Measurements from ENCODE around the gene S100A16. TPM values are rescaled to one million over a fixed set of nuclear protein-coding genes. Genes with fewer than 3 reads are reported as not detected.
"Not testable (repeated sequence)": the region's sequence is repeated elsewhere in the genome, so short reads cannot be mapped to it uniquely, and the experiment has no call there.

The S100A16 gene
- total RNA-seq, 1 experiment from 2014 or later = 36.5 TPM

DNA sequence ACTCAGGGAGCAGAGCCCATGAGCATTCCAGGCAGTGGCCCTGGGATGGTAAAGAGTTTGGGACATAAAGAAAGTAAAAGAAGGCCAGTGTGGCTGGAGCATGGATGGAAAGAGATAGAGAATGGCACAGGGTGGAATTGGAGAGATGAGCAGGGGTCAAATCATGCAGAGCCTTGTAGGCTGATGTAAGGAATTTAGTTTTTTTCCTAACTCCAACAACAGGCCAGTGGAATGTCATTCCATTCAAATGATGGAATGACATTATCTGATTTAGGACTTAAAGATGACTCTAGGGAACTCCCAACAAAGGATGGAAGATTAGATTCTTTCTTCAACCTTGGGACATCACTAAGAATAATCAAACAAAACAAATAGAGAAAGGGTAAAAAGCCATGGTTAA lies 34.4 kb downstream of the S100A16 start:
- in situ Hi-C loops (cut with HindIII; ENCODE audit: low pct_unique_long_range_greater_than_20kb, low sequenced_read_pairs) = no loop called here
- DNase-seq (ENCODE audit: low read depth, low spot score) = no peak

DNA sequence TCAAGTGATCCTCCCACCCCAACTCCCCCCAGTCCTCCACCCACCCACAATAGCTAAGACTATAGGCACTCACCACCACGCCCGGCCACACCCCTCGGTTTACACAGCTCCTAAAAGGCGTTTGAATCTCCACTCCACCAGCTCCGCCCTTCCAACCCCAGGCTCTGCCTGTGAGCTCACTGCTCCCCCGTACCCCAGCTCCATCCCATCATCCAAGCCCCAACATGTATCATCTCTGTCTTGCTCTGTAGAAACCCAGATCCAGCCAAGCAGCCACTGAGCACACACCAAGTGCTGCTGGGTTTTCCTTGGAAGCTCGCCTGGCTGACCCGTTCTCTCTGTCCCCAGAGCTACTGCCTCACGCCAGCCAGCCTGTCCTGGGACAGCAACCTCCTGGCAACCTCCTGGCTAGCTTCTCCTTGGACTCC lies 35.3 kb downstream of the S100A16 start:
- in situ Hi-C loops (cut with HindIII; ENCODE audit: low pct_unique_long_range_greater_than_20kb, low sequenced_read_pairs) = no loop called here
- DNase-seq (ENCODE audit: low read depth, low spot score) = no peak

DNA sequence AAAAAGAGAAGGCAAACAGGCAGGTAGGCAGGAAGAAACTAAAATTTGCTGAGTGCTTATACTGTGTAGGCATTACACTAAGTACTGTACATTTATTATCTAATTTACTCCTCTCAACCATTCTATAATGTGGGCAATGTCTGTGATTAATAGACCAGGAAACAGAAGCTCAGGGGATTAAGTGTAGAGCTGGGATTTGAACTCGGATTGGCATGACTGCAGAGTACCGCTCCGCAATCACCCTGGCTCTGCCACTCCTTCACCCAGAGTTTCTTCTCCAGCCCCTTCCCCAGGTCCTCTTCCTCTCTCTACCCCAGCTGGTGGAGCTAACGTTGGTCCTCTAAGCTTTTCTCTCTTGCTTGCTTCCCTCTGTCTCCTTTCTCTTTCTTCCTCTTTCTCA lies 35.8 kb downstream of the S100A16 start:
- in situ Hi-C loops (cut with HindIII; ENCODE audit: low pct_unique_long_range_greater_than_20kb, low sequenced_read_pairs) = no loop called here
- no peak for DNase-seq (ENCODE audit: low read depth, low spot score)

DNA sequence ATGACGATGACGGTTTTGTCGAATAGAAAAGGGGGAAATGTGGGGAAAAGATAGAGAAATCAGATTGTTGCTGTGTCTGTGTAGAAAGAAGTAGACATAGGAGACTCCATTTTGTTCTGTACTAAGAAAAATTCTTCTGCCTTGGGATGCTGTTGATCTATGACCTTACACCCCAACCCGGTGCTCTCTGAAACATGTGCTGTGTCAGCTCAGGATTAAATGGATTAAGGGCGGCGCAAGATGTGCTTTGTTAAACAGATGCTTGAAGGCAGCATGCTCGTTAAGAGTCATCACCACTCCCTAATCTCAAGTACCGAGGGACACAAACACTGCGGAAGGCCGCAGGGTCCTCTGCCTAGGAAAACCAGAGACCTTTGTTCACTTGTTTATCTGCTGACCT lies 37.4 kb downstream of the S100A16 start:
- in situ Hi-C loops (cut with HindIII; ENCODE audit: low pct_unique_long_range_greater_than_20kb, low sequenced_read_pairs) = not testable (repeated sequence)

DNA sequence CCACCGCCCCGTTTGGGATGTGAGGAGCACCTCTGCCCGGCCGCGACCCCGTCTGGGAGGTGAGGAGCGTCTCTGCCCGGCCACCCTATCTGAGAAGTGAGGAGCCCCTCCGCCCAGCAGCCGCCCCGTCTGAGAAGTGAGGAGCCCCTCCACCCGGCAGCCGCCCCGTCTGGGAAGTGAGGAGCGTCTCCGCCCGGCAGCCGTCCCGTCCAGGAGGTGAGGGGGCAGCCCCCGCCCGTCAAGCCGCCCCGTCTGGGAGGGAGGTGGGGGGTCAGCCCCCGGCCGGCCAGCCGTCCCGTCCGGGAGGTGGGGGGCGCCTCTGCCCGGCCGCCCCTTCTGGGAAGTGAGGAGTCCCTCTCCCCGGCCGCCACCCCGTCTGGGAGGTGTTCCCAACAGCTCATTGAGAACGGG lies 37.9 kb downstream of the S100A16 start:
- in situ Hi-C loops (cut with HindIII; ENCODE audit: low pct_unique_long_range_greater_than_20kb, low sequenced_read_pairs); DNase-seq (ENCODE audit: low read depth, low spot score): not testable (repeated sequence)

More for the DNA sequence above, 37.4 kb downstream of the S100A16 start:
- DNase-seq (ENCODE audit: low read depth, low spot score) = not testable (repeated sequence)

DNA sequence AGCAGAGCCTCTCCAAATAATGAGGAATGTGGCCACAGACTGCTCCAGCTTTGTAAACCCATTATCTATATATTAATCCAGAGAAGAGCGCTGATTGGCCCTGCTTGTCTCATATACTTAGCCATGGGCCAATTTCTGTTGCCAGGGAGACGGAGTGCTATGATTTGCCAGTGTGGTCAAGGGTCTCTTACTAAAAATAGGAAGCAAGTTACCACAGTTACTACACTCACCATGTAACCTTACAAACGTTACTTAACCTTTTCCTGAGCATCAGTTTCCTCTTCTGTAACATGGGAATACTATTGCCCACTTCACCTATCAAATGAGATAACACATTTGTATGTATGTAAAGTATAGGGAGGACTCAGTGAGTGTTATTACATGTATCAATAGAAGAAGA lies 39.6 kb downstream of the S100A16 start:
- in situ Hi-C loops (cut with HindIII; ENCODE audit: low pct_unique_long_range_greater_than_20kb, low sequenced_read_pairs) = no loop called here
- DNase-seq (ENCODE audit: low read depth, low spot score) = no peak

DNA sequence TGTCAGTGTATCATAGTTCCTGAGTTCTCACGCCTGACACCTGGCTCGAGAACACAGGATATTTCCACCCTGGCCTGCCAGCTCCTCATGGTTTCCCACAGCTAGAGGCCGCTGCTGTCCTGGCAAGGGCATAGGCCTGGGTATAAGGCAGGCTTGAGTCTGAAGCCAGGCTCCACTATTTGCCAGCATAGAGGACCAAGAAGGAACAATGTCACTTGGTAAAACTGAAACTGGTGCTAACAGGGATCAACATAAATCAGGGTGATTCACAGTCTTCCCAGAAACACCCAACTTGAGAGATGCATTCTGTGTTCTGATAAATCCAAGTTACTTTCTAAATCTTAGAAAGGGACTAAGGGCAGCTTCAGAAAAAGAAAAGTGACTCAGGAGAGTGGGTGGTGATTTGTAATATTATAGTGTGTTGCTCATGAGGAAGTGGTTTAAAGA lies 40.3 kb downstream of the S100A16 start:
- in situ Hi-C loops (cut with HindIII; ENCODE audit: low pct_unique_long_range_greater_than_20kb, low sequenced_read_pairs) = no loop called here
- peak; percentile 93 for DNase-seq (ENCODE audit: low read depth, low spot score)

DNA sequence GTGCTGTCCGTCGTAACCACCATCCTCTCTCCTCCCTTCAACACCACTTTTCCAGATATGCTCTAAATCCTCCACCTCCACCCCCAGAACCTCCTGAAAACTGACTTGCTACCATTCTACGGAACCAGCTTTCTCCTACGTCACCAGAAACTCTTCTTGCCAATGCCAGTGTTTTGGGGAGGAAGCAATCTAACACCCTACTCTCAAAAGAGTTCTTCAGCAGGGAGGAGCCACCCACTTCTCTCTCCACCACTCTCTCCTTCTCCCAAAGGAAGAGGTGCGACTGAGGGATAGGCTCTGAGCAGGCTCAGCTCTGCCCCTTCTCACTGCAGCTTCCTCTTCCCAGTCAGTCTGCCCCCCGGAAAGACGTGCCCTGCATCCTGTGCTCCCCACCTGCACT lies 41.2 kb downstream of the S100A16 start:
- in situ Hi-C loops (cut with HindIII; ENCODE audit: low pct_unique_long_range_greater_than_20kb, low sequenced_read_pairs) = no loop called here
- no peak for DNase-seq (ENCODE audit: low read depth, low spot score)

DNA sequence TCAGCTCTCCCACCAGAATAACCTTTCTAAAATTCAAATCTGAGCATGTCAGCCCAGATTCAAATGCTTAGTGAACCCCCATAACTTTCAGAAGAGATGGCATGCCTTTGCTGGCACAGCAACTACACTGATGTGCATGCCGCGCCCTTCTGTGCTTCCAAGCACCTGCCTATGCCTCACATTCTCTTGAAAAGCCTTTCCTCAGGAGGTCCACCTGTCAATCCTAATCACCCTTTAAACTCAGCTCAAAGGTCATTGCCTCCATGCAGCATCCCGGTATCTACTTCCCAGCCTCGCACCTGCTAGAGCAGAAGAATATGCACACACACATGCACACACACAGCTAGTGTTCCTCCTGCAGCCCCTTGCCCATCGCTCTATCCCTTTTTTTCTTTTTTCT lies 42.1 kb downstream of the S100A16 start:
- in situ Hi-C loops (cut with HindIII; ENCODE audit: low pct_unique_long_range_greater_than_20kb, low sequenced_read_pairs) = no loop called here
- no peak for DNase-seq (ENCODE audit: low read depth, low spot score)

DNA sequence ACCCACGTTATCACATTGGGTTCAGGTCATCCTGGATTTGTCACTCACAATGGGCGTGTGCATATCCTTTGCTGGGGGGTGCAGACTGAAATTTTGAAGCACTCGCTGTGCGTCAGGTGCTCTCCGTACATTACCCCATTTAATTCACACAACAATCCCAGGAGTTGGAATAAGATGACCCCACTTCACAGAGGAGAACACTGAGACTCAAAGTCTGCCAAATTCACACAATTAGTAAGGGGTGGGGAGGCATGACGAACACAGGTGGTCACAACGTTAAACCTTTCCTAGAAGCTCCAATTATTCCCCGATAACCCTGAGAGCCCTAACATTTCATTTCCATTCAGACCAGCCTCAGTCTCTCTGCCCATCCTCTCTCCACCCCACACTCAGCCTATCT lies 43.5 kb downstream of the S100A16 start:
- in situ Hi-C loops (cut with HindIII; ENCODE audit: low pct_unique_long_range_greater_than_20kb, low sequenced_read_pairs) = no loop called here
- DNase-seq (ENCODE audit: low read depth, low spot score) = no peak

DNA sequence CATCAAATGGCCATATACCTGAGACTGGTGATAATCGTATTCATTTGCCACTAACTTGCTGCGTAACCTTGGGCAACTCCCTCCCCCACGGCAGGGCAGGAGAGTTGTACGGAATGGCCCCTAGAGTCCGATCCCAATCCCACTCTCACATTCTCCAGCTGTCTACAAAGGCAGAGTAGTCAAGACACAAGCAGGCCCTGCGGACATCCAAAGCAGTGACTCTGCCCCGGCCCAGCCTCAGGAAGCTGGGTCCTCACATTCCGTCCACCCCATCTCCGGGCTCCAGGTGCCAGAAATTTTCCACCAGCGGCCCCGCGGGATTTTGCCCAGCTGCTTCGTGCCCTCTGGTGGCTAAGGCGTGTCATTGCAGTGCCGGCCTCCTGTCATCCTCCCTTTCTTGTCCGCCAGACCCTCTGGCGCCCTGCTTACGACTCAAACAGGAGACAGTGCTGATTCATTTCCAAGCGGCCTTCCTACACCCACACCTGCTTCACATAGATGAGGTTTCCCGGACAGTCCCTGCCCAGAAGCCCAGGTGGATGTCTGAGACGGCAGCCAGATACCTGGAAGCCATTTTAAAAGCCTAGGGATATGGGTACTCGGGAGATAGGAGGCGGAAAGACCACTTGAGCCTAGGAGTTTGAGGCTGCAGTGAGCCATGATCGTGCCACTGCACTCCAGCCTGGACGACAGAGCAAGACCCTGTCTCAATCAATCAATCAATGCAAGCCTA lies 44.4 kb downstream of the S100A16 start:
- DNase-seq (ENCODE audit: low read depth, low spot score) = peak; percentile 91
- in situ Hi-C loops (cut with HindIII; ENCODE audit: low pct_unique_long_range_greater_than_20kb, low sequenced_read_pairs) = no loop called here

DNA sequence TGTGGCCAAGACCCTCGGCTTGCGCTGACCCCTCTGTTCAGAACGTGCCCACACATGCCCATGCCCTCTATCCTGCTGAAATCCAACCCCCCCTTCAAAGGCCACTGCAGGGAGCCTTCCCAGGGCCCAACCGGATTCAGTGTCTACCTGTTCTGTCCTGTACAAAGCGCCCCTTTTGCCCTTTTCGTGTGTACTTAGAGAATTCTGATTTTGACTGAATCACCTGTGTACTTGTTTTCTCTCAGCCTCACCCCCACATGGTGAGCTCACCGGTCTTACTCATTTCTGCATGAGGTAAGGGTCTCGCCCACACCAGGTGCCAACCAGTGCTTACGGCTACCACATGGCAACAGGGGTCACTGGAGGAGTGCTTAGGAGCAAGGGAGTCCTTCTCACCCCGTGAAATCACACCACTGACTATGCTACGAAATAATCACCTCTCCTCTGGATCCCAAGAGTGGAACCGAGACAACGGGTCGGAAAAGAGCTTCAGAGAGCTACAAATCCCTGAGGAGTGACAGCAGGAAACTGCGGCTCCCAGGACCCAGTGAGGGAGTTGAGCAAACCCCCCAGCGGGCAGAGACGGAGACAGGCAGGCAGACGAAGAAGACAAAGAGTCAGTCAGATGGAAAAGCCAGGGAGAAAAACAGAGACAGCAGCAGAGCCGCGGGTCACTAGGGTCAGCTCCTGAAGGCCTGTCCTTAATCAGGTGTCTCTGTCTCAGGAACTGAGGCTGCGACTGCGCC lies 45.1 kb downstream of the S100A16 start:
- DNase-seq (ENCODE audit: low read depth, low spot score) = peak; percentile 77
- in situ Hi-C loops (cut with HindIII; ENCODE audit: low pct_unique_long_range_greater_than_20kb, low sequenced_read_pairs) = no loop called here

DNA sequence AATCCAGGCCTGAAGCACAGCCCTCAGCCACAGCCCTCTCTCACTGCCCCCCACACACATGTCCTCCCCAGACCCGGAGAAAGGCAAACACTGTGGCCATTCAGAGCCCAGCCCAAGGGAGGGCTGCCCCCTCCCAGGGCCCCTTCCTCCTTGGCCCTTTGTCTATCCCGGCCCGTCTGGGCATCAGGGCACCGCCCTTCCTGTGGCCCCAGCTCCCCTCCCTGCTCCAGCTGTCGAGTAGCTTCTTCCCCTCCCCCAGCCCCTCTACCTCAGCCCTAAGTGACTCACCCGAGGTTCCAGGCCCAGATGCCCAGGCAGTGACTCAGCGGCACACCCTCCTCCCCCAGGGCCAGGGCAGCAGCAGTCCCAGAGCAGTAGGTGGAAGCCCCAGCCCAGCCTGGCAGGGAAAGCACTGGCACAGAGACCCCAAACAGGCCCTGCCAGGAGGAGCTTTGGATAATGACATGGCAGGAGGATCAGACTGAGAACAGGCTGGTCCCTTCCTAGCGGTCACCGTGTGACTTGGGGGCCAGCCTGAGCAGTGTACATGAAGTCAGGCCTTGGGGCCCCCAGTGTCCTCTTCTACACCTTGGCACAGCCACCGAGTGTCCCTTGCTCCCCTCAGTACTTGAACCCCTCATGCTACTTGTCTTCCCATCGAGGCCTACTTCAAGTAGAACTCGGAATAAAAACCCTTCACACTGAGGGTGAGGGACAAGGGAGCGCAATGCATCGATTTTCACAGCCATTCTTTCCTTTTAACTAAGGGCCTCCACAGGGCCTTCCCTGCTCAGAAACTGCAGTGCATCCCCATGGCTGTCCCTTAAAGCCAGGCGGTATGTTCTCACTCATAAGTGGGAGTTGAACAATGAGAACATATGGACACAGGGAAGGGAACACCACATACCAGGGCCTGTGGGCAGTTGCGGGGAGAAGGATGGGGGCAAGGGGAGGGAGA lies 46.2 kb downstream of the S100A16 start:
- DNase-seq (ENCODE audit: low read depth, low spot score) = peak; percentile 97
- in situ Hi-C loops (cut with HindIII; ENCODE audit: low pct_unique_long_range_greater_than_20kb, low sequenced_read_pairs) = no loop called here

DNA sequence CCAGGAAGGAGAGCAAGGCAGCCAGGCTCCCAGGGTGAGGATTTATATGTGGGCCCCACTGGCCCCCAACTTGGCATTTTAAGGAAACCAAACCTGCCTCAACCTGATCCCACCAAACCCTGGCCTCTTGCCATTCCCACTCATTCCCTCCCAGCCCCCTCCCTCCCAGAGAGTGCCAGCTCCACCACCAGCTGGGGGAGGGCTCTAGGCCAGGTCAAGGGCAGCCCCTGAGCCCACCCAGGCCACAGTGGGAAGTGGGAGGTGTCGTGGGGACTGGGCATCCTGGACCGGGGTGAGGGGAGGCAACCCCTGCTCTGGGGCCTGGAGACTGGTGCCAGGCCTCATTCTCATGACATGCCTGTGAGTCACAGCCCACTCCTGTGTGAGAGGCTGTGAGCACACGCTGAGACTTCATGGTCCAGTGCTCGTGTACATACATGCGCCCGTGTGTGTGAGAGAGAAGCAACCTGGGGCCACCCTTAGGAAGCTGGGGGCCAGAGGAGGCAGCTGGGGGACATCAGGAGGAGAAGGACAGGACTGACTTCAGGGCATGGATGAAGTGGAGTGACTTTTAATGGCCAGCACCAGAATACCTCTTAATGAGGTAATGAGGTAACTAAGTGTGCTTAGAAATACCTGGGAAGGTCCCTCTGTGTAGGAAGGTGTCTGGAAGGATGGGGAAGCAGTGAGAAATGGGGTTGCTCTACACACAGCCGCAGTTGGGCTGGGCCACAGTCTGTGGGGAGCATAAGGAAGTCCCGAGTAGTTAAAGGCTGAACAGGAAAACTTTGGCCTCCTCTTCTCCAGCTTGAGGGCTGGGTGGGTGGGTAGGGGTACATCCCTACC lies 47.2 kb downstream of the S100A16 start, which contains the start of gene S100A2:
Gene S100A2 (minus strand): TSS at position 316 of the 846 bp plus-strand sequence. CDS start 1,967 bp downstream, outside the sequence.
- in situ Hi-C loops (cut with HindIII; ENCODE audit: low pct_unique_long_range_greater_than_20kb, low sequenced_read_pairs) = no loop called here
- peak; percentile 54 for DNase-seq (ENCODE audit: low read depth, low spot score)

DNA sequence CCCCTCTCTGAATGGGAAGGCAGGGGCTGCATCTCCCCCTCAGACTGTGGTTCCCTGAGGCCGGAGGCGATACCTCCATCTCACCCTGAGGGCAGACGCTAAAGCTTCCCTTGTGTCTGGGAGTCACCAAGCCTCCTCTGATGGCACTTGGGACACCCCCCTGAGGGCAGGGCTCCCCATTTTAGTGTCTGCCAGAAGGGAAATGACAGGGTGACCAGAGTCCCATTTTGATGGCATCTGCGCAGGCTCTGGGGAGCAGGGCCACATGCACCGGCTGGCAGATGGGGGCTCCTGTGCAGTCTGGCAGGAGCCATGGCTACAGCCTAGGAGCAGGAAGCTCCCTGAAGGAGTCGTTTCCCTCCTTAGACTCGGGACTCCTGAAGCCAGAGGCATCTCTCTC lies 48.9 kb downstream of the S100A16 start:
- DNase-seq (ENCODE audit: low read depth, low spot score) = no peak
- in situ Hi-C loops (cut with HindIII; ENCODE audit: low pct_unique_long_range_greater_than_20kb, low sequenced_read_pairs) = no loop called here

DNA sequence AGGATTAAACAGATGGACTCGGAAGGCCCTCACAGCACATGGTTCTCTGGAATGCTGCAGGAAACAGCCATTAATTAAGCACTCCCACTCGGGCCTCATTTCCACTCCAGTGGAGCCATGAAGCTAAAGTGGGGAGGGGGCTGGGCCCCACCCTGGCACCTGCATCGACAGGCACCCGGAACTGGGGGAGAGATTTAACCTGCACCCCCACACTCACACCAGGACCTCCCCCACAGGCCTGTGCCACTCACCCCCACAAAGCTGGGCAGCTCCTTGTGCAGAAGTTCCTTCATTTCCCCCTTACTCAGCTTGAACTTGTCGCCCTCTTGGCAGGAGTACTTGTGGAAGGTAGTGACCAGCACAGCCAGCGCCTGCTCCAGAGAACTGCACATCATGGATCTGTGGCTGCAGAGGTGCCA lies 49.4 kb downstream of the S100A16 start:
- in situ Hi-C loops (cut with HindIII; ENCODE audit: low pct_unique_long_range_greater_than_20kb, low sequenced_read_pairs) = no loop called here
- no peak for DNase-seq (ENCODE audit: low read depth, low spot score)

DNA sequence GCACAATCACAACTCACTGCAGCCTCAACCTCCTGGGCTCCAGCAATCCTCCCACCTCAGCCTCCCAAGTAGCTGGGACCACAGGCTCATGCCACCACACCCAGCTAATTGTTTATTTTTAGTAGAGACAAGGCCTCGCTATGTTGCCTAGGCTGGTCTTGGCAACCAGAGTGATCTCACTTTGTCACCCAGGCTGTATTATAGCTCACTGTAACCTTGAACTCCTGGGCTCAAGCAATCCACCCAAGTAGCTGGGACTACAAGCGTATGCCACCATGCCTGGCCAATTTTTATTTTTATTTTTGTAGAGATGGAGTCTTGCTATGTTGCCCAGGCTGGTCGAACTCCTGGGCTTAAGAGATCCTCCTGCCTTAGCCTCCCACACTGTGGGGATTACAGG lies 50.9 kb downstream of the S100A16 start:
- DNase-seq (ENCODE audit: low read depth, low spot score); in situ Hi-C loops (cut with HindIII; ENCODE audit: low pct_unique_long_range_greater_than_20kb, low sequenced_read_pairs): not testable (repeated sequence)

Data from SK-MEL-5 (cell line).